Raji (cell line): ENCODE results near the gene ARL15.

Source experiments
- POLR2A ChIP-seq: IDR thresholded peaks from 2 replicates; pipeline ENCODE4 v1.6.1; 2011; ENCODE audit warnings: low read depth, low read length, control low read depth; ENCODE audit not compliant: insufficient read depth

ARL15 gene

GRCh38 chr5:54148067-54148845 is 162.1 kb downstream of the ARL15 start:
- TF ChIP-seq POLR2A, result no peak

- TF ChIP-seq POLR2A, result no peak
Observed at GRCh38 chr5:54146916-54147315, 163.5 kb downstream of the ARL15 start.

- TF ChIP-seq POLR2A, result no peak
Observed at GRCh38 chr5:54146390-54146789, 164.0 kb downstream of the ARL15 start.

GRCh38 chr5:54140247-54140840 is 170.0 kb downstream of the ARL15 start:
- TF ChIP-seq POLR2A, result no peak

- no peak for TF ChIP-seq POLR2A
Observed at GRCh38 chr5:54136516-54137440, 173.6 kb downstream of the ARL15 start.

- no peak for TF ChIP-seq POLR2A
Observed at GRCh38 chr5:54135042-54135441, 175.3 kb downstream of the ARL15 start.

- no peak for TF ChIP-seq POLR2A
Observed at GRCh38 chr5:54133917-54134316, 176.5 kb downstream of the ARL15 start.

- TF ChIP-seq POLR2A, result no peak
Observed at GRCh38 chr5:54120473-54120872, 189.9 kb downstream of the ARL15 start.

GRCh38 chr5:54117957-54118356 is 192.4 kb downstream of the ARL15 start:
- no peak for TF ChIP-seq POLR2A

GRCh38 chr5:54115735-54116403 is 194.5 kb downstream of the ARL15 start:
- no peak for TF ChIP-seq POLR2A

- TF ChIP-seq POLR2A, result no peak
Observed at GRCh38 chr5:54113060-54113459, 197.3 kb downstream of the ARL15 start.

- no peak for TF ChIP-seq POLR2A
Observed at GRCh38 chr5:54109626-54110330, 200.6 kb downstream of the ARL15 start.

GRCh38 chr5:54108136-54108535 is 202.2 kb downstream of the ARL15 start:
- TF ChIP-seq POLR2A, result no peak

GRCh38 chr5:54103871-54104270 is 206.5 kb downstream of the ARL15 start:
- TF ChIP-seq POLR2A, result no peak

GRCh38 chr5:54098267-54098666 is 212.1 kb downstream of the ARL15 start:
- TF ChIP-seq POLR2A, result no peak

GRCh38 chr5:54095969-54096368 is 214.4 kb downstream of the ARL15 start:
- TF ChIP-seq POLR2A, result no peak
